T-cell (primary cell): ENCODE results near the gene ETV6. TPM values are rescaled to one million over a fixed set of nuclear protein-coding genes. Genes with fewer than 3 reads are reported as not detected.
"Not testable (repeated sequence)": the region's sequence is repeated elsewhere in the genome, so short reads cannot be mapped to it uniquely, and the experiment has no call there.

Source experiments
- ATAC-seq, 4 experiments: fragments of 200-7000 bp in 3 of 4; fragments of 150-1000 bp in 1 of 4; cut with Tn5 transposase; replicated peaks in 1 of 4; 1 replicate in 3 of 4; 2 replicates in 1 of 4; pipeline ENCODE4 v1.10.0; 2021; ENCODE audit warnings: moderate library complexity in 3 of 4, mild to moderate bottlenecking in 2 of 4, moderate number of reproducible peaks in 1 of 4
- CTCF ChIA-PET, 2 donors: fragments of 300-600 bp; sonication (Branson Sonifier 250); formaldehyde crosslinking; loops; one replicate each; lab custom pipeline; 2022; ENCODE audit warnings: antibody characterized with exemption in 2 of 2; lab: Charles Lee
- POLR2A ChIA-PET, 2 donors: fragments of 300-600 bp; sonication (Branson Sonifier 250); formaldehyde crosslinking; loops; one replicate each; lab custom pipeline; 2022; ENCODE audit warnings: antibody characterized with exemption in 2 of 2; lab: Charles Lee
- DNase-seq, 35 experiments: peaks; one replicate each; pipeline versions ENCODE4 v3.0.0 to v3.0.0-alpha.2; 2013 to 2023
- H3K27ac ChIP-seq: one replicate; pipeline ENCODE4 v1.5.1; 2013; ENCODE audit warnings: low read length
- H3K27me3 ChIP-seq, 2 experiments: replicated peaks in 1 of 2; 1 replicate in 1 of 2; 2 replicates in 1 of 2; pipeline versions ENCODE4 v1.6.1 to v1.7.0; 2013; ENCODE audit warnings: low read length in 1 of 2, mixed read lengths in 1 of 2; ENCODE audit not compliant: control insufficient read depth in 2 of 2, insufficient read depth in 2 of 2; ENCODE audit errors: extremely low read depth in 1 of 2
- H3K36me3 ChIP-seq, 2 donors: 1 replicate in 1 of 2; 2 replicates in 1 of 2; pipeline versions ENCODE4 v1.6.1 to v1.7.0; 2013; ENCODE audit warnings: low read length in 1 of 2; ENCODE audit not compliant: control insufficient read depth in 2 of 2, insufficient read depth in 1 of 2; ENCODE audit errors: extremely low read depth in 1 of 2
- H3K4me1 ChIP-seq, 2 experiments: 1 replicate in 1 of 2; 2 replicates in 1 of 2; pipeline versions ENCODE4 v1.6.1 to v1.7.0; 2013; ENCODE audit warnings: low read length in 2 of 2, mixed read lengths in 1 of 2; ENCODE audit not compliant: insufficient read depth in 2 of 2, control insufficient read depth in 1 of 2; ENCODE audit errors: extremely low read depth in 1 of 2
- H3K4me3 ChIP-seq, 2 donors: 1 replicate in 1 of 2; 2 replicates in 1 of 2; pipeline versions ENCODE4 v1.5.1 to v1.7.0; 2013; ENCODE audit warnings: mild to moderate bottlenecking in 2 of 2, low read length in 1 of 2, moderate library complexity in 1 of 2; ENCODE audit not compliant: control insufficient read depth in 1 of 2; ENCODE audit errors: extremely low read depth in 1 of 2
- H3K9me3 ChIP-seq: 2 replicates; pipeline ENCODE4 v1.7.0; 2013
- H3K27ac Mint-ChIP-seq, 2 donors: one replicate each; pipeline ENCODE4 v1.8.0; 2020 to 2021; ENCODE audit warnings: mild to moderate bottlenecking in 2 of 2, mixed read lengths in 2 of 2
- H3K27me3 Mint-ChIP-seq, 2 donors: one replicate each; pipeline ENCODE4 v1.8.0; 2021 to 2022; ENCODE audit warnings: mixed read lengths in 2 of 2
- H3K36me3 Mint-ChIP-seq: one replicate; pipeline ENCODE4 v1.8.0; 2021; ENCODE audit warnings: mixed read lengths
- H3K4me1 Mint-ChIP-seq, 3 donors: one replicate each; pipeline ENCODE4 v1.8.0; 2020 to 2022; ENCODE audit warnings: mixed read lengths in 3 of 3, mild to moderate bottlenecking in 1 of 3
- H3K4me3 Mint-ChIP-seq, 3 donors: one replicate each; pipeline ENCODE4 v1.8.0; 2020 to 2022; ENCODE audit warnings: mild to moderate bottlenecking in 3 of 3, mixed read lengths in 3 of 3, moderate library complexity in 3 of 3
- H3K9me3 Mint-ChIP-seq, 3 donors: one replicate each; pipeline ENCODE4 v1.8.0; 2020 to 2022; ENCODE audit warnings: mixed read lengths in 3 of 3
- WGBS: methylation state at CpG from one replicate; pipeline ENCODE4 v1.1.5; 2013; ENCODE audit warnings: missing lambda C conversion rate; ENCODE audit not compliant: insufficient coverage; 5-methylcytosine and 5-hydroxymethylcytosine counted together
- total RNA-seq, 35 experiments: library from RNA in 6 of 35; stranded (reverse) in 6 of 35; fragments of 120-200 nt in 1 of 35; gene quantifications; one replicate each; pipeline versions ENCODE4 v1.2.1 to v1.2.4 and lab custom pipeline; 2013 to 2026

Gene ETV6
- total RNA-seq, 5 donors from 2014 or later (not counting 1 experiment from before 2014, with no cell fraction given), result 24.8 to 36.3 (median 31.3) TPM

DNA sequence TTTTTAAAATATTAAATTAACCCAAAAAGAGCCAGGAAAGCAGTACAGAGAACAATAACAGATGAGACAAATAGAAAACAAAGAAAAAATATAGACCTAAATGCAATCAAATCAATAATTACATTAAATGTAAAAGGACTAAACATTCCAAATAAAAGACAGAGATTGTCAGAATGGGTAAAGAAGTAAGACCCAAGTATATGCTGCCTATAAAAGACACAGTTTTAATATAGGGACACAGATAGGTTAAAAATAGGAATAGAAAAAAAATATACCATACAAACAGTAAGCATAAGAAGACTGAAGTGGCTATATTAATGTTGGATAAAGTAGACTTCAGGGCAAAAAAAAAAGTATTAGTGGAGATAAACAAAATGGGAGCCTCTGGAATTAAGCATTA is 258.2 kb downstream of the ETV6 start:
- H3K27me3 ChIP-seq, result no peaks in the 10 kb centered on the region
- Mint-ChIP-seq H3K9me3 (peaks cover 9 to 20% (median 10%) of the 10 kb centered on the region in 3 donors), H3K4me3 (no peak overlapping the region), H3K27me3 (no peaks in the 10 kb centered on the region), H3K27ac (no peak overlapping the region), H3K36me3 (peaks cover 9% of the 10 kb centered on the region), H3K4me1 (peaks cover 22 to 29% (median 22%) of the 10 kb centered on the region in 3 donors)
- H3K36me3 ChIP-seq, result no peaks in the 10 kb centered on the region
- ChIA-PET POLR2A (interaction anchor here in 1 of 2 donors (0.6 kb wide), 1 partner anchor 15 kb away, joined by 3 read pairs; no protein-coding TSS in a partner anchor), CTCF (no interaction called here)
- no peaks in the 10 kb centered on the region for H3K9me3 ChIP-seq
- no peak overlapping the region for H3K27ac ChIP-seq
- ATAC-seq, result no peak
- DNase-seq, result no peak
- no peak overlapping the region for H3K4me3 ChIP-seq
- H3K4me1 ChIP-seq, result peaks cover 4 to 12% of the 10 kb centered on the region in 2 experiments

DNA sequence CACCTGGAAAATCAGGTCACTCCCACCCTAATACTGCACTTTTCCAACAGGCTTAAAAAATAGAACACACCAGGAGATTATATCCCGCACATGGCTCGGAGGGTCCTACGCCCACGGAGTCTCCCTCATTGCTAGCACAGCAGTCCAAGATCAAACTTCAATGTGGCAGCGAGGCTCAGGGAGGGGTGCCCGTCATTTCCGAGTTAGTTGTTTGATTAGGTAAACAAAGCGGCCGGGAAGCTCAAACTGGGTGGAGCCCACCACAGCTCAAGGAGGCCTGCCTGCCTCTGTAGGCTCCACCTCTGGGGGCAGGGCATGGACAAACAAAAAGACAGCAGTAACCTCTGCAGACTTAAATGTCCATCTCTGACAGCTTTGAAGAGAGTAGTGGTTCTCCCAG is 259.9 kb downstream of the ETV6 start:
- H3K4me3 ChIP-seq, H3K36me3 ChIP-seq, H3K4me3 Mint-ChIP-seq, POLR2A ChIA-PET, CTCF ChIA-PET, H3K27me3 Mint-ChIP-seq, H3K9me3 ChIP-seq, DNase-seq, H3K27ac ChIP-seq, H3K36me3 Mint-ChIP-seq, H3K27me3 ChIP-seq, ATAC-seq, H3K27ac Mint-ChIP-seq: not testable (repeated sequence)
- Mint-ChIP-seq H3K4me1 (peaks cover 13 to 16% (median 15%) of the 10 kb centered on the region in 3 donors), H3K9me3 (peaks cover 9 to 20% (median 10%) of the 10 kb centered on the region in 3 donors)
- WGBS, result 95% methylated on average over 4 of the region's 9 CpGs
- peaks cover 0 to 12% of the 10 kb centered on the region in 2 experiments for H3K4me1 ChIP-seq

- POLR2A ChIA-PET, result no interaction called here
- 100% methylated on average over 1 of the region's 1 CpG for WGBS
- CTCF ChIA-PET, result no interaction called here
These were observed 266.6 kb downstream of the ETV6 start for GRCh38 chr12:11916113-11916512.

DNA sequence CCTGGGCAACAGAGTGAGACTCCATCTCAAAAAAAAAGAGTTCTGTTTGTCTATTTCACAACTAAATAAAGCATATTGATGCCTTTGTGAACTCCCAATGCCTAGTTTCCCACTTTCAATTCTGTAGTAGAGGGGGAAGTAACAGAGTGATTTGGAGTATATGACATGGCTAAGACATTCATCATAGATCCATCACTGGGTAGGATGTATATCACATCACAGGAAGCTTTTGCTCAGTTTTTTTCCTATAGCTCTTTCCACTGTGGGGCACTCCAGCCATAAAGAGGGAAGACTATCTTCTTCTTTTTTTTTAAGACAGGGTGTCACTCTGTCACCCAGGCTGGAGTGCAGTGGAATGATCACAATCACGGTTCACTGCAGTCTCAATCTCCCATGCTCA is 267.3 kb downstream of the ETV6 start:
- no CpG with 5 or more reads among the region's 1 CpG for WGBS
- H3K36me3 ChIP-seq, result no peaks in the 10 kb centered on the region
- no peak overlapping the region for H3K27ac ChIP-seq
- ATAC-seq (no peak), DNase-seq (no peak)
- Mint-ChIP-seq H3K4me1 (no peaks in the 10 kb centered on the region), H3K4me3 (no peak overlapping the region), H3K9me3 (peaks cover 2 to 3% (median 3%) of the 10 kb centered on the region in 3 donors), H3K27me3 (no peaks in the 10 kb centered on the region), H3K27ac (no peak overlapping the region), H3K36me3 (peaks cover 4% of the 10 kb centered on the region)
- no peaks in the 10 kb centered on the region for H3K9me3 ChIP-seq
- ChIA-PET CTCF (interaction anchor here in 1 of 2 donors (1.0 kb wide), 1 partner anchor 62 kb away, joined by 3 read pairs; no protein-coding TSS in a partner anchor), POLR2A (no interaction called here)
- no peak overlapping the region for H3K4me3 ChIP-seq
- H3K27me3 ChIP-seq, result no peaks in the 10 kb centered on the region
- H3K4me1 ChIP-seq, result no peaks in the 10 kb centered on the region

More at GRCh38 chr12:11916113-11916512, 266.6 kb downstream of the ETV6 start:
- Histone ChIP-seq H3K36me3 (no peaks in the 10 kb centered on the region), H3K27ac (no peak overlapping the region), H3K4me1 (no peaks in the 10 kb centered on the region), H3K27me3 (no peaks in the 10 kb centered on the region), H3K9me3 (no peaks in the 10 kb centered on the region), H3K4me3 (no peak overlapping the region)
- ATAC-seq (no peak), DNase-seq (no peak)
- H3K36me3 Mint-ChIP-seq, result peaks cover 6% of the 10 kb centered on the region
- no peaks in the 10 kb centered on the region for H3K27me3 Mint-ChIP-seq
- H3K27ac Mint-ChIP-seq, result no peak overlapping the region
- H3K9me3 Mint-ChIP-seq, result peaks cover 3 to 6% (median 4%) of the 10 kb centered on the region in 3 donors
- H3K4me3 Mint-ChIP-seq, result no peak overlapping the region
- H3K4me1 Mint-ChIP-seq, result no peaks in the 10 kb centered on the region

DNA sequence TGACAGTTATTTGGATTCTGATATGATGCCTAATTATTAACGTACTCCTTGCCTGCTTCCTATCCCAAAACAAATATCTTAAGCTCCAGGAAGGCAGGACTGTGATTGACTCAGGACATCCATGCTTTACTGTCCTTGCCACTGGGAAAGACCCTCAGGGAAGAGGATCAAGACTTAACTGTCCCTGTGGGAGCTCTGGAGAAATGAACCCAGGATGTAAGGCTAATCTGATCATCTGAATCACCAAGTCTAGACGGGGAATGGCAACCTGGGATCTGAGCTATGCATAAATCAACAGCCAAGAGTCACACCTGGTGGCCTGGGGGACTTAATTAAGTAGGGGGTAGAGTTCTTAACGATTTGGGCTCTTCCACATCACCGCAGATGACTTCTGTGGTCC is 268.0 kb downstream of the ETV6 start:
- DNase-seq (no peak), ATAC-seq (no peak)
- H3K4me3 Mint-ChIP-seq, result no peak overlapping the region
- Histone ChIP-seq H3K4me1 (no peaks in the 10 kb centered on the region), H3K9me3 (no peaks in the 10 kb centered on the region), H3K27me3 (no peaks in the 10 kb centered on the region), H3K4me3 (no peak overlapping the region), H3K27ac (no peak overlapping the region), H3K36me3 (no peaks in the 10 kb centered on the region)
- POLR2A ChIA-PET, result no interaction called here
- peaks cover 0 to 3% (median 3%) of the 10 kb centered on the region in 3 donors for H3K4me1 Mint-ChIP-seq
- no peaks in the 10 kb centered on the region for H3K27me3 Mint-ChIP-seq
- CTCF ChIA-PET, result interaction anchor here in 1 of 2 donors (1.0 kb wide), 1 partner anchor 62 kb away, joined by 3 read pairs; no protein-coding TSS in a partner anchor
- H3K9me3 Mint-ChIP-seq, result no peaks in the 10 kb centered on the region
- no peaks in the 10 kb centered on the region for H3K36me3 Mint-ChIP-seq
- H3K27ac Mint-ChIP-seq, result no peak overlapping the region
- WGBS, result 67% methylated on average over 1 of the region's 4 CpGs

DNA sequence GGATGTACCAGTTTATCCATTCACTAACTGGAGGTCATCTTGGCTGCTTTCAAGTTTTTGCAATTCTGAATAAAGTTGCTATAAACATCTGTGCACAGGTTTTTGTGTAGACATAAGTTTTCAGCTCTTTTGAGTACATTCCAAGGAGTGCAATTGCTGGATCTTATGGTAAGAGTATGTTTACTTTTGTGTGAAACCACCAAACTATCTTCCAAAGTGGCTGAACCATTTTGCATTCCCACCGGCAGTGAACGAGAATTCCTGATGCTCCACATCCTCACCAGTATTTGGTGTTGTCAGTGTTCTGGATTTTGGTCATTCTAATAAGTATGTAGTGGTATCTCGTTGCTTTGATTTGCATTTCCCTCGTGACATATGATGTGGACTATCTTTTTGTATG is 270.8 kb downstream of the ETV6 start:
- Histone ChIP-seq H3K9me3 (no peaks in the 10 kb centered on the region), H3K4me1 (no peaks in the 10 kb centered on the region), H3K36me3 (no peaks in the 10 kb centered on the region), H3K4me3 (no peak overlapping the region), H3K27ac (no peak overlapping the region), H3K27me3 (no peaks in the 10 kb centered on the region)
- CTCF ChIA-PET, result interaction anchor here in 1 of 2 donors (0.9 kb wide), 1 partner anchor 113 kb away, joined by 3 read pairs; no protein-coding TSS in a partner anchor
- Mint-ChIP-seq H3K27me3 (no peaks in the 10 kb centered on the region), H3K4me1 (peaks cover 3 to 9% (median 7%) of the 10 kb centered on the region in 3 donors), H3K27ac (no peak overlapping the region), H3K4me3 (no peak overlapping the region), H3K9me3 (no peaks in the 10 kb centered on the region), H3K36me3 (no peaks in the 10 kb centered on the region)
- DNase-seq (no peak), ATAC-seq (no peak)
- WGBS, result 40% methylated on average over 1 of the region's 4 CpGs
- POLR2A ChIA-PET, result no interaction called here
